ENCODE measurements around the gene BACE1-AS.

DNA sequence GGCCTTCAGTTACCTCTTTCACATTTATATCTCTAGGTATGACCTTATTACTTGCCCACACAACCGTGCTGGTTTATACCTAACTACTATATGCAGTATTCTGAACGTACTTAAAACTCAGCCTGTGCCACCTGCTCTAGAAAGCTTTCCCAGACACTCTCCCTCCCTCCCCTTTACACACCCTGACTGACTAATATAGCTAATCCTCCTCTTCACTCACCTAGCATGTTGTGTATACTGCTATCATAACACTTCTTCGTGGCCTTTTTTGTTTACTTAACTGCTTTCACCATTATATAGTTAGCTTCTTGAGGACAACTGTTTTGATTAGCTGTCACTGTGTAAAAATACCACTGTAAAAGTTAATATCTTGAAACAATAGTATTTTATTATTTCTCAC is 35.2 kb upstream of the BACE1-AS start:
- TF ChIP-seq, protein P1, sequence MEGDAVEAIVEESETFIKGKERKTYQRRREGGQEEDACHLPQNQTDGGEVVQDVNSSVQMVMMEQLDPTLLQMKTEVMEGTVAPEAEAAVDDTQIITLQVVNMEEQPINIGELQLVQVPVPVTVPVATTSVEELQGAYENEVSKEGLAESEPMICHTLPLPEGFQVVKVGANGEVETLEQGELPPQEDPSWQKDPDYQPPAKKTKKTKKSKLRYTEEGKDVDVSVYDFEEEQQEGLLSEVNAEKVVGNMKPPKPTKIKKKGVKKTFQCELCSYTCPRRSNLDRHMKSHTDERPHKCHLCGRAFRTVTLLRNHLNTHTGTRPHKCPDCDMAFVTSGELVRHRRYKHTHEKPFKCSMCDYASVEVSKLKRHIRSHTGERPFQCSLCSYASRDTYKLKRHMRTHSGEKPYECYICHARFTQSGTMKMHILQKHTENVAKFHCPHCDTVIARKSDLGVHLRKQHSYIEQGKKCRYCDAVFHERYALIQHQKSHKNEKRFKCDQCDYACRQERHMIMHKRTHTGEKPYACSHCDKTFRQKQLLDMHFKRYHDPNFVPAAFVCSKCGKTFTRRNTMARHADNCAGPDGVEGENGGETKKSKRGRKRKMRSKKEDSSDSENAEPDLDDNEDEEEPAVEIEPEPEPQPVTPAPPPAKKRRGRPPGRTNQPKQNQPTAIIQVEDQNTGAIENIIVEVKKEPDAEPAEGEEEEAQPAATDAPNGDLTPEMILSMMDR (IDR thresholded peaks at IDR 0.05): no peak
- no peak for TF ChIP-seq ZFX (IDR thresholded peaks at IDR 0.05; ENCODE audit: borderline replicate concordance)
